AG04450 (cell line): Measurements from ENCODE around the gene TFF2. TPM values are rescaled to one million over a fixed set of nuclear protein-coding genes. Genes with fewer than 3 reads are reported as not detected.

Source experiments
- CTCF ChIA-PET: fragments of 300-600, 350-600 bp; formaldehyde crosslinking; extraction: SDS; loops from one replicate; lab custom pipeline; 2022; ENCODE audit warnings: antibody characterized with exemption, inconsistent platforms; lab: Charles Lee
- POLR2A ChIA-PET: fragments of 350-600 bp; formaldehyde crosslinking; extraction: SDS; loops from one replicate; lab custom pipeline; 2021; ENCODE audit warnings: antibody characterized with exemption, inconsistent platforms; lab: Yijun Ruan, JAX
- DNase-seq: peaks from one replicate; pipeline ENCODE4 v3.0.0-alpha.2; 2011; ENCODE audit warnings: low read depth, low spot score
- H3K27ac ChIP-seq: one replicate; pipeline ENCODE4 v1.5.1; 2012; ENCODE audit warnings: low read depth, low read length, control low read depth
- H3K27me3 ChIP-seq: one replicate; pipeline ENCODE4 v1.6.0; 2012; ENCODE audit warnings: low read length; ENCODE audit not compliant: control insufficient read depth, insufficient read depth
- H3K4me3 ChIP-seq: 2 replicates; pipeline ENCODE4 v1.5.1; 2011; ENCODE audit warnings: mild to moderate bottlenecking, low read depth, low read length, control low read depth
- H3K9me3 ChIP-seq: 2 replicates; pipeline ENCODE4 v1.5.1; 2012; ENCODE audit warnings: low read length; ENCODE audit not compliant: control insufficient read depth, insufficient read depth
- polyA plus RNA-seq: library from polyadenylated mRNA; depleted of rRNA; stranded (reverse); fragments of >200 nt; gene quantifications from 2 replicates; pipeline ENCODE4 v1.2.3, GENCODE V29; 2011
- TF ChIP-seq, protein P1 (sequence below): IDR thresholded peaks from 2 replicates; pipeline ENCODE4 v1.5.1; 2011; ENCODE audit warnings: low read depth, low read length, control low read depth, inconsistent platforms

The TFF2 gene
- polyA plus RNA-seq, 1 experiment: not detected

DNA sequence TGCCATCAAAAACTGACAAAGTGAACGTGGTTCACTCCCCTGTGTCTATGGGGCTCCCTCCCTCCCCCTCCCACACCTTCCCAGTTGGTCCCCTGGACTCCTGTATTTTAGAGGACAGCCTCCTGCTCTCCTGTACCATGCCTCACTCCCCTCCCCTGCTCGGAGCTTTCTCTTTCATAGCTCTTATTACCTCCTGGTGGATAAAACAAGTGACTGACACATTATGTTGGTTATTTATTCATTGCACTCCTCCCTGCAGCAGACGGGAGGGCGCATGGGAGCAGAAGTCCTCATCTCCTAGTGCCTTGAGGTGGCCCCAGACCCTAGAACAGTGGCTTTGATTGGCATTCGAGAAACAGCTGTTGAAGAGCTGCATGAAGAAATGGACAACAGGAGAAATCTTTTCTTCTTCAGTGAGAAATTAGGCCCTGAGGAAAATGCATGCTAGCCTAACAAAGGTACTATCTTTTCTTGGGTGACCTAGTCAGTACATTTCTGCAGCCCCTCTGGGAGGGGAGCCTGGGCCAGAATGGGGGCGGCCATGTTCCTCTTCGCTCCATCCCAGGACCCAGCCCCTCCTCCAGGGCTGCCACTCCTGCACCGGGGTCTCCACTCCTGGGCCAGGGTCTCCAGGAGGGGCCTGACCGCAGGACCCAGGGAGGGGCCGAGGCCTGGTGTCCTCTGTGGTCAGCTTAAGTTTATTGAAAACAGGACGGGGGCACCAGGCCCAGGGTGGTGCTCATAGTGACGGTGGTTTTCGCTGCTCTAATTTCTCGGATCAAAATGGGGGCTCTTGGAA is 16.8 kb upstream of the TFF2 start:
- POLR2A ChIA-PET: no interaction called here
- no peaks in the 10 kb centered on the region; the same call in 1 of the 2 replicates for H3K9me3 ChIP-seq
- DNase-seq: no peak
- no peak overlapping the region for H3K27ac ChIP-seq
- CTCF ChIA-PET: no interaction called here
- H3K4me3 ChIP-seq: no peak overlapping the region
- TF ChIP-seq, protein P1, sequence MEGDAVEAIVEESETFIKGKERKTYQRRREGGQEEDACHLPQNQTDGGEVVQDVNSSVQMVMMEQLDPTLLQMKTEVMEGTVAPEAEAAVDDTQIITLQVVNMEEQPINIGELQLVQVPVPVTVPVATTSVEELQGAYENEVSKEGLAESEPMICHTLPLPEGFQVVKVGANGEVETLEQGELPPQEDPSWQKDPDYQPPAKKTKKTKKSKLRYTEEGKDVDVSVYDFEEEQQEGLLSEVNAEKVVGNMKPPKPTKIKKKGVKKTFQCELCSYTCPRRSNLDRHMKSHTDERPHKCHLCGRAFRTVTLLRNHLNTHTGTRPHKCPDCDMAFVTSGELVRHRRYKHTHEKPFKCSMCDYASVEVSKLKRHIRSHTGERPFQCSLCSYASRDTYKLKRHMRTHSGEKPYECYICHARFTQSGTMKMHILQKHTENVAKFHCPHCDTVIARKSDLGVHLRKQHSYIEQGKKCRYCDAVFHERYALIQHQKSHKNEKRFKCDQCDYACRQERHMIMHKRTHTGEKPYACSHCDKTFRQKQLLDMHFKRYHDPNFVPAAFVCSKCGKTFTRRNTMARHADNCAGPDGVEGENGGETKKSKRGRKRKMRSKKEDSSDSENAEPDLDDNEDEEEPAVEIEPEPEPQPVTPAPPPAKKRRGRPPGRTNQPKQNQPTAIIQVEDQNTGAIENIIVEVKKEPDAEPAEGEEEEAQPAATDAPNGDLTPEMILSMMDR: no peak
- H3K27me3 ChIP-seq: no peaks in the 10 kb centered on the region

DNA sequence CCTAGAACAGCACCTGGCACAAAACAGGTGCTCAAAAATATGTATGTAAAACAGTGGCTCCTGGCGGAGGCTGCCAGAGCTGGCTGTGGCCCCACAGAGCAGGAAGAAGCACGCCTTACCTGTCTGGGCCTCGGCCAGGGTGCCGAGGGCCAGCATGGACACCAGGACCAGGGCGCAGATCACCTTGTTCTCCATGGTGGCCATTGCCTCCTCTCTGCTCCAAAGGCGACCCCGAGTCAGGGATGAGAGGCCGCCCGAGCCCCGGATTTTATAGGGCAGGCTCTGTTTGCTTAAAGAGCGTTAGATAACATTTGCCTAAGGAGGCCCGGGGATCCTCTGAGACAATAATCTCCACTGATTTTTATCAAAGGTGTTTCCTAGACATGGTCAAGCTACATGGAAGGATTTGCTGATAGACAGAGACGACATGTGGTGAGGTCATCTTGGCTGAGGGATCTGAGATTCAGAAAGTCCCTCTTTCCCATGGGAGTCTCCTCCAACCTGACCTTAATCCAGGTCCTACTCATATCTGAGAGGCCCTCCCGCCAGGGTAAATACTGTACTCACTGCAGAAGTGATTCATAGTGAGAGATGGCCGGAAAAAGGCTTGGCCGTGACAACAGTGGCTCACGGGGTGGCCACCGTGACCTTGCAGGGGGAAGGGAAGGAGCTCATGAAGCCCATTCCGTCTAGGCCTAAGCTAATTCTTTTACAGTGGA is 15.7 kb upstream of the TFF2 start, which contains the start of gene TFF1:
TFF1 (minus strand) TSS at position 244 of the 719 bp plus-strand sequence; CDS start at position 204, 40 bp downstream.
- ChIA-PET CTCF (no interaction called here), POLR2A (no interaction called here)
- Histone ChIP-seq H3K27me3 (no peaks in the 10 kb centered on the region), H3K9me3 (no peaks in the 10 kb centered on the region; the same call in 1 of the 2 replicates), H3K27ac (no peak within 1 kb of the TSS), H3K4me3 (no peak within 1 kb of the TSS)
- no peak for DNase-seq
- TF ChIP-seq, protein P1: no peak

DNA sequence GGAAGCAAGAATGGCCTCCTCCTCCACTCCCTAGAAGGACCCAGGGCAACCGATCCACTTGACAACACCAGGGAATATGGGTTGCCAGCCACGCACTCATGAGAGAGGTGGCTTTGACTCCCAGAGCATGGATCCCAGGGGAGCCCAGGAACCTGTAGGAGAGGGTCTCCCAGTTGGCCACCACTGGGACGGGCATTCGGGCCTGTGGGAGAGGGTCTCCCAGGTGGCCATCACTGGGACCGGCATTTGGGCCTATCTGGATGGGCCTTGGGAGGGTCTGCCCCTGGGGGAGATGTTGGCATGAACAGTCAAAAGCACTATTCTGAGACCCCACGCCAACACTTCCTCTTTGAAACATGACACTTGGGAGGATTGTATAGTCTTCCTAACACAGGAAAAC is 15.0 kb upstream of the TFF2 start:
- TF ChIP-seq, protein P1: no peak
- Histone ChIP-seq H3K27me3 (no peaks in the 10 kb centered on the region), H3K4me3 (no peak overlapping the region), H3K9me3 (no peaks in the 10 kb centered on the region; the same call in 1 of the 2 replicates), H3K27ac (no peak overlapping the region)
- no peak for DNase-seq
- ChIA-PET POLR2A (no interaction called here), CTCF (no interaction called here)

DNA sequence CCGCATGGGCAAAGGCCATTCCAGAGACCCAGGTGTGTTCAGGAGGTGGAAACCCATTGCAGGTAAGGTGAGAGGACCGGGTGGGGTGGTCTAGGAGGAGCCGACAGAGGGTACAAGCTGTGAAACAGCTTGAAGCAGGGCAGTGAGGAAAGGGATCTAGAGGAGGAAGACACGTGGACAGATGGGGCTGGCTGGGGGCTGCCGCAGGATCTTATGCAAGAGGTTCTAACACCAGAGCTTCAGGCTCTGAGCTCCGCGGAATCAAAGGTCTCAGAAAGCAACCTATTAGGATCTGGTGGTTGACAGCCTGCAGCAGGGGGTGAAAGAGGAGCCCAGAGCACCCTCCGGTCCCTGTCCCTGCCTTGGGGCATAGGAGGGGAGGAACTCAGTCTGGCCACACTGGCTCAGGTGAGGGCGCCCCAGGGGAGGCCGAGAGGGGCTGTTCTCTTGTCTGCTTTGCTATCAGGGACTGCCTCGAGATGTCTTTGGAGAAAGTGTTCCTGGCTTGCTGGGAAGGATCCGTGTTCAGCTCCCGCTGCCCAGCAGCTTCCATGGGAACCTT is 13.6 kb upstream of the TFF2 start:
- no peak for DNase-seq
- H3K27ac ChIP-seq: no peak overlapping the region
- TF ChIP-seq, protein P1: no peak
- H3K27me3 ChIP-seq: no peaks in the 10 kb centered on the region
- CTCF ChIA-PET: no interaction called here
- POLR2A ChIA-PET: no interaction called here
- H3K9me3 ChIP-seq: no peaks in the 10 kb centered on the region; the same call in none of the 2 replicates
- H3K4me3 ChIP-seq: no peak overlapping the region

DNA sequence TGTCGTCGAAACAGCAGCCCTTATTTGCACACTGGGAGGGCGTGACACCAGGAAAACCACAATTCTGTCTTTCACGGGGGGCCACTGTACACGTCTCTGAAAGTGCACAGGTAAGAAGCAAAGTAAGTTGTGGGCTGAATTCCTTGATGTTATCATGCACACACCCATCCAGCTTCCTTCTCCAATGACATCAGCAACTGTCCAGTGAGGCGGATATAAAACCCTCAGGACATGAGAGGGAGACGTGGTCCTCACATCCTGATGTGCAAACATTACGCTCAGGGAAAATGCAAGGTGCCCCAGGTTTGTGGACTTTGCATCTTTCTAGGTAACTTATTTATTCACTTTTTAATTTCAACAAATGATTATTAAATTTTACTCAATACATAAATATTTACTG is 12.5 kb upstream of the TFF2 start:
- TF ChIP-seq, protein P1: no peak
- no peak overlapping the region for H3K27ac ChIP-seq
- CTCF ChIA-PET: no interaction called here
- no peak overlapping the region for H3K4me3 ChIP-seq
- POLR2A ChIA-PET: no interaction called here
- H3K9me3 ChIP-seq: no peaks in the 10 kb centered on the region; the same call in none of the 2 replicates
- peaks cover under 1% of the 10 kb centered on the region for H3K27me3 ChIP-seq
- no peak for DNase-seq
